Motor neuron (in vitro differentiated cells): Measurements from ENCODE around the gene NFYC. TPM values are rescaled to one million over a fixed set of nuclear protein-coding genes. Genes with fewer than 3 reads are reported as not detected.

ENCODE experiments used
- ATAC-seq, 8 experiments: fragments of 200-7000 bp; cut with Tn5 transposase; replicated peaks in 6 of 8; 2 replicates each; pipeline ENCODE4 v1.8.0; 2021; ENCODE audit warnings: mild to moderate bottlenecking in 8 of 8, moderate library complexity in 8 of 8
- H3K27ac ChIP-seq, 2 donors: fragments of 250-450 bp; sonication (Bioruptor Pico); 2 replicates each; pipeline ENCODE4 v1.9.0; 2021; ENCODE audit warnings: antibody characterized with exemption in 2 of 2, mild to moderate bottlenecking in 2 of 2, moderate library complexity in 1 of 2
- H3K4me1 ChIP-seq, 2 donors: fragments of 250-450 bp; sonication (Bioruptor Pico); replicated peaks in 1 of 2; 2 replicates each; pipeline ENCODE4 v1.6.1; 2021; ENCODE audit warnings: antibody characterized with exemption in 2 of 2, mild to moderate bottlenecking in 2 of 2, moderate library complexity in 1 of 2
- H3K4me3 ChIP-seq, 5 donors: fragments of 250-450 bp; sonication (Bioruptor Pico); 2 replicates each; pipeline ENCODE4 v1.9.0; 2021; ENCODE audit warnings: antibody characterized with exemption in 5 of 5, mild to moderate bottlenecking in 5 of 5, moderate library complexity in 4 of 5
- WGBS, 10 experiments: fragments of 450-650 bp; shearing (Covaris generic); methylation state at CpG; one replicate each; pipeline ENCODE4 v1.0.0; 2022; 5-methylcytosine and 5-hydroxymethylcytosine counted together
- in situ Hi-C, 9 experiments: fragments of 400-800 bp; cut with MboI; loops; one replicate each; pipeline ENCODE4 v1.15.0; 2021; ENCODE audit warnings: low sequenced_read_pairs in 9 of 9, low pct_unique_long_range_greater_than_20kb in 2 of 9; ENCODE audit not compliant: unreplicated experiment in 9 of 9
- total RNA-seq, 8 experiments: library from RNA; unstranded; fragments of 300-600 nt; gene quantifications; 2 replicates each; pipeline versions ENCODE4 v1.2.3 to v1.2.4, GENCODE V29; 2022

Gene NFYC
- total RNA-seq, 8 experiments from 2014 or later = 30.0 to 83.7 (median 65.7) TPM

DNA sequence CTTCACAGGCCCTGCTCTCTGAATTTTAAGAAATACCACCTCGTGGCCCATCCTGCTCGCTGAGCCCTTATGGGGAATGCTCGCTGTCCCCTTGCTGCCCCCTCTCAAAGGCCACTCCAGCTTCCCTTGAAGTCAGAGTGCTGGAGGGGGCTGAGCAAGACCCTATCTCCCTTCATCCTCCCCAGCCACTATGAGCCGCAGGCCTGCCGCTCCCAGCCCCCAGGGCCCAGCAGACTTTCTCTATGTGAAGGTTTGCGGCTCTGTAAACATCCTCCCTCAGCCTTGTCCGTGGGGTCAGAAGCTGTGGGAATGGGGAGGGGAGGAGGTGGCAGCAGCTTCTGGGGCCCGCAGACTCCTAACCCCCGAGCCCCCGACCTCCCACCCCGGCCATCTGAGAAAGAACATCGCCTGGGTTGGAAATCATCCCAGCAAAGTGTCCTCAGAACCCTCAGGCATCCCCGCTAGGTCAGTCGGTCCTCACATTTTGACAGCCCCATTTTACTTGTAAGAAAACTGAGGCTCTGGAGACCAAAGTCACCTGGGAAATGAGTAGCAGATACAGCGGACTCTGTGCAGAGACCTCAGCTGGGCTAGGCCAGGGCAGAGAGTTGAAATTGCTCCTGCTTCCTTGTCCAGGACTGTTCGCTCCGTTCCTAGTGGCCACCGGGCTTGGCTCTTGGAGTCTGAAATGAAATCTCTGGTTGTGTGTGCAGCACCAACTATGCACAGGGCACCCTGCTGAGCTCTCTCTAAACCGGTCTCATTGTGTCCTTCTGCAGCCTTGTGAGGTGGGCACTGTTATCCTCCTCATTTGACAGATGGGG lies 96.4 kb downstream of the NFYC start:
- no peak overlapping the region for H3K4me3 ChIP-seq
- H3K4me1 ChIP-seq = peaks cover 10 to 37% of the 10 kb centered on the region in 2 donors
- in situ Hi-C loops = no loop called here
- ATAC-seq = no peak
- WGBS, 10 experiments = 66 to 100% (median 79%) methylated on average over 3 to 10 of the region's 19 CpGs; no CpG with 5 or more reads in 4 of the 10 experiments
- H3K27ac ChIP-seq = no peak overlapping the region

DNA sequence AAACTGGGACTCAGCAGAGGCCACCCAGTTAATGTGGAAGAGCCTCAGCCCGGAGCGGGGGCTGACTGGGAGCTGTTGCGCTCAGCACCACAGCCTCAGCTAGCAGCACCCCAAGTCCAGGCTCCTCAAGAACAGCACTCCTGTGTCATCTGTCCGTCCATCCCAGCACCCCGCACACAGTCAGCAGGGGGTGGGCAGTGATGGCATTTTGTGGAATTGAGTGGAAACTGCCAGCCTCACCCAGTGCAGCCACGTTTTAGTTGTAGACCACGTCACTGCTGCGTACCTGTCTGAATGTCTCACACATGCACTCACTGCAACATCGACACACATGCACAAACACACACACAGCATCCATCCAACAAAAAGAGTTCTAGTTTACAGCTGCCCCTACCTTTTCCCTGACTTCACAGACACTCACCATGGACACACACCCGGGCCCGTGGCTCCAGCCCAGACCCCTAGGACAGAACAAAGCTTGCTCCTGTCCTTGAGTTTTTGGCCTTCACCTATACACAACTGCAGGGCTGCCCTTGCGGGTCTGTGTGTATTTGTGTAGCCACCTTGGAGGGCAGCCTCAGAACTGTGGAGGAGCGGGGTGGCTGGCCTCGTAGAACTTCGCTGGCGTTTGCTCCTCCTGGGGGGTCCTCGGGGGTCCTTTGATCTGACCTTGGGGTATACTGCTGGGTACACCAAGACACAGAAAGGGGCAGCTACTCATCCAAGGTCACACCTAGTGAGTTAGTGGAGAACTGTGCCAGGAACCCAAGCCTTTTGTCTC lies 97.2 kb downstream of the NFYC start:
- in situ Hi-C loops = no loop called here

DNA sequence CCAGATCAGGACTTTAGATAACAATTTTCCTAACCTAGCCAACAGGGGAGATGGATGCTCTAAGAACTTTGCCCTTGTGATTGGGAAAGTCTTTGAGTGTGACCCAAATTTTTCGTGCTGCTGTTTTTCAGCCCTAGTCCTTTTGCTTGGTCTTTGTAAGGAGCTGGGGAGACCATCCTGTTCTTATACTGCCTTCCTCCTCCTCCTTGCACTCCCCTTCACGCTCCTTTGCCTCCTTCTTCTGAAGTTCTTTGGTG lies 97.8 kb downstream of the NFYC start:
- ATAC-seq = no peak

More for the DNA sequence above, 97.2 kb downstream of the NFYC start:
- no peak for ATAC-seq
- H3K4me1 ChIP-seq = peaks cover 5 to 33% of the 10 kb centered on the region in 2 donors
- H3K4me3 ChIP-seq = no peak overlapping the region
- H3K27ac ChIP-seq = no peak overlapping the region
- 75 to 100% (median 85%) methylated on average over 1 to 14 of the region's 17 CpGs; no CpG with 5 or more reads in 2 of the 10 experiments for WGBS, 10 experiments

DNA sequence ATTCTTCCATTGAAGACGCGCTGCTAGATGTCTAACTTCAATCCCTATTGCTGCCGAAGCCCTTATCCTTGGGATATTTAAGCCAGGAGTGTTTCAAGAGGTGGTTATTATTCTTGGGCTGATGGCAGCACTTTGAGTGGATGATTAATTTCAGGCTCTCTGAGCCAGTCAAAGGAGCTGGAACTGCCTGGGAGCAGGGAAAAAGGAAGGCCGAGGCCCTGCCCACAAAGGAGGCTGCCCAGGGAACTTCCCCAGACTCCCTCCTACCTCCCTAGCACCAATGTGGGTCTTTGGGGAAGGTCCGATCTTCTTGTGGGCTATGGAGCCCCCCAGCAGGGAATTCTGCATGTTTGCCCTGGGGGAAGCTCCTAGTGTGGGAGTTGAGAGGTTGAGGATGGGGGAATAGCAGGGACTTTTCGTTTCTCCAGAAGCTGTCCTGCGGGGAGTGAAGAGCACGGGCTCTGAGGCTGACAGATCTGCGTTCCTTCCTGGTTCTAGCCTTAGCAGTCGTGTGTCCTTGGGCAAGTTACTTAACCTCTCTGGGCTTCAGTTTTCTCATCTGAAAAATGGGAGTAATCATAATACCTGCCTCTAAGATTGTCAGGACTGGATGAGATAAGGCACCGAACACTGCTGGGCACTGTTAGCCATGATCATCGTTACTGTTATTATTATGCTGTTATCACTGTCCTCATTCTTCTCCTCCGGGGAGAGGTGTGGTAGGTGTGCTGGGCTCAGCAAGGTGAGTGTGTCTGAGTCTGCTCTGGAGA lies 98.3 kb downstream of the NFYC start:
- no peak overlapping the region for H3K4me3 ChIP-seq
- no peak overlapping the region for H3K27ac ChIP-seq
- no peak for ATAC-seq
- WGBS, 10 experiments = 73 to 100% (median 81%) methylated on average over 1 to 11 of the region's 13 CpGs; no CpG with 5 or more reads in 2 of the 10 experiments
- H3K4me1 ChIP-seq = peaks cover 0 to 22% of the 10 kb centered on the region in 2 donors
- in situ Hi-C loops = loop anchor here in 1 of 9 experiments (10.0 kb wide), 1 partner anchor 65 kb away; no protein-coding TSS in a partner anchor

More for the DNA sequence above, 97.8 kb downstream of the NFYC start:
- in situ Hi-C loops = no loop called here
- H3K4me1 ChIP-seq = peaks cover 1 to 28% of the 10 kb centered on the region in 2 donors
- 29 to 100% (median 67%) methylated on average over 1 to 2 of the region's 2 CpGs; no CpG with 5 or more reads in 3 of the 10 experiments for WGBS, 10 experiments
- no peak overlapping the region for H3K27ac ChIP-seq
- H3K4me3 ChIP-seq = no peak overlapping the region

DNA sequence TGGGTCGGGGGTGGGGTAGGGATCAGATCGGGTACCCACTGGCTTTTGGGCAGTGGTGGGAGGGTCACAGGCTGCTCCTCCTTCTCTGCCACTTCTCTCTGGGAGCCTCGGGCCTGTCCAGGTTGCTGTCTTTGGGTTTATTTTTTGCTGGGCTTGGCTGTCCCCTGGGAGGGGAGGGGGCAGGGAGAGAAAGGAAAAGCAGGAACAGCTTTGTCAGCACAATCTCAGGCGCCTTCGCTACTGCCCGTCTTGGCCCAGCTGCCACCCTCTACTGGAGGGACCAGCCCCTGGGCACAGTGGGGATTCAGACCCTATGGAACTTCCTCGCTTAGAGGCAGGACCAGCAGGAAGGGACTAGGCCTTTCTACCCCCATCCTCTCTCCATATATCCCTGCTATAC lies 100.5 kb downstream of the NFYC start:
- Histone ChIP-seq H3K4me1 (peaks cover 0 to 24% of the 10 kb centered on the region in 2 donors), H3K4me3 (no peak overlapping the region), H3K27ac (no peak overlapping the region)
- 52 to 100% (median 83%) methylated on average over 1 to 3 of the region's 7 CpGs; no CpG with 5 or more reads in 5 of the 10 experiments for WGBS, 10 experiments
- in situ Hi-C loops = loop anchor here in 1 of 9 experiments (10.0 kb wide), 1 partner anchor 63 kb away; no protein-coding TSS in a partner anchor
- ATAC-seq = peak in 3 of 8 experiments; percentile 9 to 34 (median 22)

DNA sequence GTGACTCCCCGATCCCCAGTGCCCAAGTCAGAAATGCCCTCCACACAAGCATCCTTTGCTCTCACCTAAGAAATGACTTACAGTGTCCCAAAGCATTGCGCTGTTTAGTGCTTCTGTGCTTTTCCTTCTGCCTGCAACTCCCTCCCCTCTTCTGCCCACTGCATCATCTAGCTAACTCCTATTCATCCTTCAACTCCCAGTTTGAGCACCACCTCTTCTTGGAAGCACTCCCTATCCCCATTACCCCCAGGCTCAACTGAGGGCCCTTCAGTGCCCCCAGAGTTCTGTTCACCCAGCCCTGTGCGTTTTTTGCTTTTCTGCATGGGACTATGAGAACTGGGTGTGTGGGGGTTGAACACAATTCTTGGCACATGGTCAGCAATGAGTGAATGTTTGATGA lies 102.1 kb downstream of the NFYC start:
- in situ Hi-C loops = loop anchor here in 1 of 9 experiments (10.0 kb wide), 1 partner anchor 61 kb away; no protein-coding TSS in a partner anchor
- Histone ChIP-seq H3K4me1 (peaks cover 0 to 20% of the 10 kb centered on the region in 2 donors), H3K27ac (no peak overlapping the region), H3K4me3 (no peak overlapping the region)
- no peak for ATAC-seq
- WGBS, 10 experiments = 39 to 100% (median 80%) methylated on average over 1 to 3 of the region's 3 CpGs; no CpG with 5 or more reads in 2 of the 10 experiments

DNA sequence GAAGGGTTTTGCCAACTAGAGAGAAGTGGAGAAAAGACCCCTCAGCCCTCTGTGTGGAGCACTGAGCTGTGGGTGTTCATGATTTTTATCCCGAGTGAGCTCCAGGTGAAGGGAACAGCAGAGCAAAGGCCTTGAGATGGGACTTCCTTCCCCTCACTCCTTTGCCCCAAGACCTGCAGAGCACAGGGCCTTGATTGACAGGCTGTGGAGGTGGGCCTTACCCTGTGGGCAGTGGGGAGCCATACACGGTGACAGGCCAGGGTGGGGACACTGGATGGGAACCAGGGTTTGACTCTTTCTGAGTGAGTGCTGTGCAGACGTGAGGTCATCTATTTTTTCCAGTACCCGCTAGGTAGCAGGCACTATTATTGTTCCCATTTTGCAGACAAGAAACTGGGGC lies 102.5 kb downstream of the NFYC start:
- Histone ChIP-seq H3K4me3 (no peak overlapping the region), H3K27ac (no peak overlapping the region), H3K4me1 (peaks cover 0 to 21% of the 10 kb centered on the region in 2 donors)
- no peak for ATAC-seq
- 60 to 100% (median 74%) methylated on average over 1 to 4 of the region's 4 CpGs; no CpG with 5 or more reads in 5 of the 10 experiments for WGBS, 10 experiments
- in situ Hi-C loops = loop anchor here in 1 of 9 experiments (10.0 kb wide), 1 partner anchor 61 kb away; no protein-coding TSS in a partner anchor

DNA sequence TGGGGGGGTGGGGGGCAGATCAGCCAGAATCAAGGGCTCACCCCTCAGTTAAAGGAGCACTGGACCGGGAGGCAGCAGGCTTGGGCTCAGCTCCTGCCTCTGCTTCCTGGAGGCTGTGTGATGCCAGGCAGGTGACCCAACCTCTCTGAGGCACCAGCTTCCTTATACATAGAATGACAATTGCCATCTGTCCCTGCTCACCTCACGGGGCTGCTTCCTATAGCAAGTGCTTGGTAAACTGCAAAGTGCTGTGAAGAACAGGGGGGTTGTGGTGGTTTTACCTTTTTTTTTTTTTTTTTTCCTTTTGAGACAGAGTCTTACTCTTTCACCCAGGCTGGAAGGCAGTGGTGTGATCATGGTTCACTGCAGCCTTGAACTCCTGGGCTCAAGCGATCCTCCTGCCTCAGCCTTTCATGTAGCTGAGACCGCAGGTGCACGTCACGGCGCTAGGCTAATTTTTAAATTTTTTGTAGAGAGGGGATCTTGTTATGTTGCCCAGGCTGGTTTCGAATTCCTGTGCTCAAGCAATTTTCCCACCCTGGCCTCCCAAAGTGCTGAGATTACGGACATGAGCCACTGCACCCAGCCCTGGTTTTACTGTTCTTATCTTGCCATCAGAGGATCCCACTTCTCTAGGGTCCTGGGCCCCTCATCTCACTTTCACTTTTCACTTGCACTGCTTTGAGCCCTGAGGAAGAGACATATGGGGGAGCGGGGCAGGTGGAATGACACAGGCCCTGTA lies 103.6 kb downstream of the NFYC start:
- in situ Hi-C loops = loop anchor here in 1 of 9 experiments (10.0 kb wide), 1 partner anchor 60 kb away; no protein-coding TSS in a partner anchor
- Histone ChIP-seq H3K4me1 (peaks cover 0 to 24% of the 10 kb centered on the region in 2 donors), H3K4me3 (no peak overlapping the region), H3K27ac (no peak overlapping the region)
- ATAC-seq = no peak
- WGBS, 10 experiments = 40 to 100% (median 81%) methylated on average over 1 to 10 of the region's 10 CpGs; no CpG with 5 or more reads in 1 of the 10 experiments

DNA sequence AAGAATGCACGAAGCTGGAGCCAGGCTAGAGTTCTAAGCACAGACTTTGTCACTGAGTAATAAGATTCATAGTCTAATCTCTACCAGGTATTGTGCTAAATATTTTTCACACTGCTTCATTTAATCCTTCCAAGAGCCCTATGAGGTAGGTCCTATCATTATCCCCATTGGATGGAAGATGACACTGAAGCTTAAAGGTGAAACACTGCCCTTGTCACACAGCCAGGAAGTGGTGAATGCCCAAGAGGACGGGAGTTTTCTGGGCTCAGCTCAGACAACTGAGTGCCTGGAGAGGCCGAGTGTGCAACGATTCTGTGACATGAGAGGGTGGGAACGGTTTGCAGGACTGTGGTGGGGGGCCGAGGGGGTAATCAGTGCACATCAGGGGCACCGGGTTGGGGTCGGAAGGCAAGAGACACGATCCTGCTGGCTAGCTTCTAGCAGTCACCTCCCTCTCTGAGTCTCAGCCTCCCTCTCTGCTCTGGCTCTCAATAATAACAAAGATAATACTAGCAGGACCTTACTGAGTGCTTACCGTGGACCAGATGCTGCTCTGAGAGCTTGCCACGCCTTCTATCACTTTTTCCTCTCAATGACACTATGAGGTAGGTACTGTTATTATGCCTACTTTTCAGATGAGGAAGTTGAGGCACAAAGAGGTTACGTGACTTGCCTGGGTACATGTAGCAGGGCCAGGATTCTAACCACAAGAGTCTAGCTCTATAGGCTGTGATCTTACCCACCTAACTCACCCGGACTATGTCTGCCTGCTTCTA lies 104.5 kb downstream of the NFYC start:
- Histone ChIP-seq H3K4me3 (no peak overlapping the region), H3K4me1 (peaks cover 6 to 32% of the 10 kb centered on the region in 2 donors), H3K27ac (no peak overlapping the region)
- in situ Hi-C loops = loop anchor here in 1 of 9 experiments (10.0 kb wide), 1 partner anchor 59 kb away; no protein-coding TSS in a partner anchor
- WGBS, 10 experiments = 14 to 100% (median 76%) methylated on average over 1 to 8 of the region's 13 CpGs; no CpG with 5 or more reads in 4 of the 10 experiments
- ATAC-seq = no peak

DNA sequence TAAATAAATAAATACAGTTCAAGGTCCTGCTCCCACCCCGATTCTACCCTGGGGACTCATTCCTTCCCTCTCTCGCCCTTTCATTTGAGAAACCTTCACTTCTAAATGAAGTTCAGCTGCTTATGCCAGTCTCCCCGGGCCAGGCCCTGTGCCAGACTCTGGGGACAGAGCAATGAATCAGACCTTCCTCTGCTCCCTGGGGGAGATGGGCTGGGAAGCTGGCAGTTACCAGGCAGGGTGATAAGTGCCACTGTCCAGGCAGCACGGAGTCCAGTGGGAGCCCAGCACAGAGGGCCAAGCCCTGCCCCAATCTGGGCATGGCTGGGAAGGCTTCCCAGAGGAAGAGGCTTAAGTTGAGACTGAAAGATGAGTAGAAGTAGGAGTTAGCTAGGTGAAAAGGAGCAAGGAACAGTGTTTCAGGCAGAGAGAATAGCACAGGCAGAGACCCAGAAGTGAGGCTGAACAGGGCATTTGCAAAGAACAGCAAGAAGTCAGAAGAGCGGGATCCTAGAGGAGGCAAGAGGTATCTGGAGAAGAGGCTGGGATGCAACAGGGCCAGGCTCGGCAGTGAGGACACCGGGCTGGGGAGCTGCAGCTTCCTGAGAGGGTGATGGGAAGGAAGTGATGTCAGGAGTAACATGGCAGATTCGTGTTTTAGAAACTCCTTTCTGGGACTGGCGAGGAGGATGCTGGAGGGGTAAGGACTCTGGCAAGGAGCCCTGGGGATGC lies 105.6 kb downstream of the NFYC start:
- in situ Hi-C loops = loop anchor here in 1 of 9 experiments (10.0 kb wide), 1 partner anchor 58 kb away; no protein-coding TSS in a partner anchor
- H3K27ac ChIP-seq = no peak overlapping the region
- peak in 1 of 8 experiments; percentile 5 for ATAC-seq
- 18 to 89% (median 68%) methylated on average over 1 to 9 of the region's 9 CpGs; no CpG with 5 or more reads in 1 of the 10 experiments for WGBS, 10 experiments
- peaks cover 6 to 40% of the 10 kb centered on the region in 2 donors for H3K4me1 ChIP-seq
- H3K4me3 ChIP-seq = no peak overlapping the region

DNA sequence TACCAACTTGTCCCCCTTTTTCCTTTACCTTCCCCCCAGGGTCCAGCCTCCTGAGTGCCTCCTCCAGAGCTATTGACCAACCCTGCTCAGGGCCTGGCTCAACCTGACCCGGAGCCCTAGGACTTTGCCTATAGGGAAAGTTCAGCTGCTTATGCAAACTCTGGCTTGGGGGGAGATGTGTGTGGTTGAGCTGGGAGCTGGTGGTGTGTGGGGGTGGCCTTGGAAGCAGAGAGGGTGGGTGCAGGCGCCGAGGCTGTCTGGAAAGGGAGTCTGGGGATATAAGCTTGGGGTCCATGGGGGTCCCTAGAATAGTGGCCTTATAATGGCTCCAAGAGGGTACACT lies 106.1 kb downstream of the NFYC start:
- WGBS, 10 experiments = 20 to 79% methylated on average over 1 to 2 of the region's 3 CpGs; no CpG with 5 or more reads in 8 of the 10 experiments
- Histone ChIP-seq H3K4me1 (peaks cover 6 to 37% of the 10 kb centered on the region in 2 donors), H3K27ac (no peak overlapping the region), H3K4me3 (no peak overlapping the region)
- in situ Hi-C loops = loop anchor here in 1 of 9 experiments (10.0 kb wide), 1 partner anchor 57 kb away; no protein-coding TSS in a partner anchor
- ATAC-seq = no peak
